ENCODE measurements around the gene CERS2. TPM values are rescaled to one million over a fixed set of nuclear protein-coding genes. Genes with fewer than 3 reads are reported as not detected.

CERS2 gene
- total RNA-seq, result 100 to 1,000 TPM; 117 to 141 TPM

DNA sequence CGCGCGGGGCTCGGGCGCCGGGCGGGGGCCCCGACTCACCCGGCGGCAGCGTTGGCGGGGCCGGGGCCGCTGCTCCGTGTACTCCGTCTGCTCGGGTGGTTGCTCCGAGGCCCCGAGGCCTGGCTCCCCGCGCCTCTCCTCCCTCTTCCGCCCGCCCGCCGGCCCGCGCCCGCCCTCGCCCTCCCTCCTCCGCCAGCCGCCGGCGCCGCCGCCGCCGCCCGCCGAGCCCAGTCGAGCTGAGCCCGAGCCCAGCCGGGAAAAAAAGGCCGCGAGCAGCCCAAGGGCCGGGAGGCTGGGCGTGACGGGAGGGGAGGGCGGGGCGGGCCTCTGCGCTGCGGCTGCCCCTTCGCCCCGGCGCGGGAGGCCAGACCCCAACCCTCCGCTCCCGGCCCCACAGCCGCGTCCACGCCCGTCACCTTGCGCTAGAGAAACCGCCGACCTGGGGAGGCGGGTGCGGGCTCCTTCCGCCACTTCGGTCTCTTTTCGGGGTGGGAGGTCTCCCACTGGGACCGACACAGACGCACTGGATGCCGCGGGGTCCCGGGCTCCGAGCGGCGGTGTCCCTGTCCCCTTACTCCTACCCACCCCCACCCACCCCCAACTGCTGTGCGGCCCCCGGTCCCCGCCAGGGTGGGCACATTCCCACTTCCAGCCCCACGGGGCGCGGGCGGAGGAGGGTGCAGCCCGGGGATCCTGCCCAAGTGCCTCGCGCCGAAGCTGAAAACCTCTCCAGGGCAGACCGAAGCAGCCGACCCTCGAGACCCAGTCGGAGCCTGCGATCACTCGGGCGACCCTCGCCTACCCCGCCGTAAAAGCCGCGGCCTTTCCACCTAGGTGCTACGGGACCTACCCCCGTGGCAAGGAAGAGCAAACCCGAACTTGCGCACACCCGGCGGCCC is at the start of gene CERS2:
Gene CERS2 (minus strand): TSS at position 256 of the 899 bp plus-strand sequence. CDS start 5,745 bp downstream, outside the sequence.
- H3K9me3 ChIP-seq, result no peaks in the 10 kb centered on the region
- no peaks in the 10 kb centered on the region for H3K27me3 ChIP-seq (replicated peaks; ENCODE audit: insufficient read depth)
- peaks cover 28% of the 10 kb centered on the region for H3K4me1 ChIP-seq (replicated peaks)
- H3K27ac ChIP-seq, result peak within 1 kb of the TSS; percentile 93 to 94
- TF ChIP-seq POLR2AphosphoS5 (IDR thresholded peaks at IDR 0.05), result no peak
- peak; percentile 23 for TF ChIP-seq POLR2A (IDR thresholded peaks at IDR 0.05)
- TF ChIP-seq, protein P1, sequence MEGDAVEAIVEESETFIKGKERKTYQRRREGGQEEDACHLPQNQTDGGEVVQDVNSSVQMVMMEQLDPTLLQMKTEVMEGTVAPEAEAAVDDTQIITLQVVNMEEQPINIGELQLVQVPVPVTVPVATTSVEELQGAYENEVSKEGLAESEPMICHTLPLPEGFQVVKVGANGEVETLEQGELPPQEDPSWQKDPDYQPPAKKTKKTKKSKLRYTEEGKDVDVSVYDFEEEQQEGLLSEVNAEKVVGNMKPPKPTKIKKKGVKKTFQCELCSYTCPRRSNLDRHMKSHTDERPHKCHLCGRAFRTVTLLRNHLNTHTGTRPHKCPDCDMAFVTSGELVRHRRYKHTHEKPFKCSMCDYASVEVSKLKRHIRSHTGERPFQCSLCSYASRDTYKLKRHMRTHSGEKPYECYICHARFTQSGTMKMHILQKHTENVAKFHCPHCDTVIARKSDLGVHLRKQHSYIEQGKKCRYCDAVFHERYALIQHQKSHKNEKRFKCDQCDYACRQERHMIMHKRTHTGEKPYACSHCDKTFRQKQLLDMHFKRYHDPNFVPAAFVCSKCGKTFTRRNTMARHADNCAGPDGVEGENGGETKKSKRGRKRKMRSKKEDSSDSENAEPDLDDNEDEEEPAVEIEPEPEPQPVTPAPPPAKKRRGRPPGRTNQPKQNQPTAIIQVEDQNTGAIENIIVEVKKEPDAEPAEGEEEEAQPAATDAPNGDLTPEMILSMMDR (IDR thresholded peaks at IDR 0.05), result no peak
- peak; percentile 77 for DNase-seq (ENCODE audit: low spot score)
- peak within 1 kb of the TSS; percentile 83 to 86 for H3K4me3 ChIP-seq
- WGBS, result 12% methylated on average over 45 of the region's 106 CpGs
- intact Hi-C loops (cut with DNase I), result loop anchor here (5.0 to 10.0 kb wide), 3 partner anchors 48 to 510 kb away; partner anchors contain the start of genes ARNT and SETDB1
- no peaks in the 10 kb centered on the region for H3K36me3 ChIP-seq

GRCh38 chr1:151013518-151013917 is 38.9 kb upstream of the CERS2 start:
- no peak for DNase-seq (ENCODE audit: low spot score)
- no peaks in the 10 kb centered on the region for H3K4me1 ChIP-seq (replicated peaks)
- no peaks in the 10 kb centered on the region for H3K9me3 ChIP-seq
- H3K4me3 ChIP-seq, result no peak overlapping the region
- H3K36me3 ChIP-seq, result no peaks in the 10 kb centered on the region
- intact Hi-C loops (cut with DNase I), result no loop called here
- 59% methylated on average over 2 of the region's 2 CpGs for WGBS
- no peak overlapping the region for H3K27ac ChIP-seq
- TF ChIP-seq POLR2A (IDR thresholded peaks at IDR 0.05), result no peak
- TF ChIP-seq, protein P1 (IDR thresholded peaks at IDR 0.05), result no peak
- no peak for TF ChIP-seq POLR2AphosphoS5 (IDR thresholded peaks at IDR 0.05)
- no peaks in the 10 kb centered on the region for H3K27me3 ChIP-seq (replicated peaks; ENCODE audit: insufficient read depth)

DNA sequence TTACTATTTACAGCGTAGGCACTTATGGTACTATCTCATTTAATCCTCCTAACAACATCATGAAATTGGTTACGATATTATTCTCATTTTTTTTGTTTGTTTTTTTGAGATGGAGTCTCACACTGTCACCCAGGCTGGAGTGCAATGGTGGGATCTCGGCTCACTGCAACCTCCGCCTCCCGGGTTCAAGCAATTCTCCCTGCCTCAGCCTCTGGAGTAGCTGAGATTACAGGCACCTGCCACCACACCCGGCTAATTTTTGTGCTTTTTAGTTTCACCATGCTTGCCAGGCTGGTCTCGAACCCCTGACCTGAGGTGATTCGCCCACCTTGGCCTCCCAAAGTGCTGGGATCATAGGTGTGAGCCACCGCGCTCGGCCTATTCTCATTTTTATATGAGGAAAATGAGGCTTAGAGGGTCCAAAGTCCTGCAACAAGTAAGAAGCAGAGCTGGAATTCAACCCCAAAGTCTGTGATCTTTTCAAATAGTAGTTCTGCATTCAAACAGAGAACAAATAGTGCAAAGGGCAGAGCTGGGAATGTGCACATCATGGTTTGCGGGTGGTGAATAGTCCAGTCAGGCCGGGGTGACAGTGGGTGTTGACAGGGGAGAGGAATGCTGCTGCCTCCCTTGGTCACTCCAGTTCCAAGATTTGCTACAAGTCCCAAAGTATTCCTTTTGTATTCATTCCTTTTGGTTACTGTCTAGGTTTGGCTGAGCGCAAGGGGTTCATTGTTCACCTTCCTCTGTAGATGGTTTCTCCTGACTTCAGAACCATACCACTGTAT is 38.2 kb upstream of the CERS2 start:
- Histone ChIP-seq H3K36me3 (no peaks in the 10 kb centered on the region), H3K4me3 (no peak overlapping the region), H3K27me3 (replicated peaks; ENCODE audit: insufficient read depth) (no peaks in the 10 kb centered on the region), H3K4me1 (replicated peaks) (no peaks in the 10 kb centered on the region), H3K27ac (no peak overlapping the region), H3K9me3 (no peaks in the 10 kb centered on the region)
- intact Hi-C loops (cut with DNase I), result no loop called here
- no peak for DNase-seq (ENCODE audit: low spot score)
- 93% methylated on average over 14 of the region's 14 CpGs for WGBS
- TF ChIP-seq POLR2AphosphoS5 (IDR thresholded peaks at IDR 0.05) (no peak), POLR2A (IDR thresholded peaks at IDR 0.05) (no peak)
- TF ChIP-seq, protein P1 (IDR thresholded peaks at IDR 0.05), result no peak

DNA sequence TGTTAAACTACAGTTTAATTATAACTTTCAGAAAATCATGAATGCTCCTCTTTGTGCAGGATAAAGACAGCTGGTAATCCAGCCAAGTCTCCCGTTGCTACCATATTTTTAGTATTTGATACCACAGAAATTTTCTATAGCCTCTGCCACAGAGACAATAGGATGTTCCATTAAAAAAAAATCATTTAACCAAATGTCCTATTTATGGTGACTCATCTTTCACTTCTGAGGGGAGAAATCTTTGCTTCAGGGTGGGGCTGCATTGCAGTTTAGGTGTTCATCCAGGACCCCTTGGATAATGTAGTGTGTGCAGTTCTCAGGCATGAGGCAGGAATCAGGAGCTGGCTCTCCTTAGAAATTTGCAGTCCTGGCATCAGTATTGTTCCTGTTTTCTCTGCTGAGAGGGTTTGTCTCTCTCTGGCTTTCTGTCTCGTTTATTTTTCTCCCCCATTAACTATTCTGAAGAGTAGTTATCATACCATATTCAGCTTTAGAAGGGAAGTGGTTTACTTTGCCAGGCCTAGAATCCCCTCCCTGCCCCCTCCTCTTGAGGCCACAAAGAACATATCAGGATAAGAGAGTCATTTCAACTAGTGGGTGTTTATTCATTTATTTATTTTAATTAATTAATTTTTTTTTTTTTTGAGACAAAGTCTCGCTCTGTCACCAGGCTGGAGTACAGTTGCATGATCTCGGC is 36.7 kb upstream of the CERS2 start:
- DNase-seq (ENCODE audit: low spot score), result no peak
- 57% methylated on average over 4 of the region's 4 CpGs for WGBS
- Histone ChIP-seq H3K27ac (no peak overlapping the region), H3K4me1 (replicated peaks) (no peaks in the 10 kb centered on the region), H3K9me3 (no peaks in the 10 kb centered on the region), H3K36me3 (no peaks in the 10 kb centered on the region), H3K27me3 (replicated peaks; ENCODE audit: insufficient read depth) (no peaks in the 10 kb centered on the region), H3K4me3 (no peak overlapping the region)
- no peak for TF ChIP-seq POLR2AphosphoS5 (IDR thresholded peaks at IDR 0.05)
- TF ChIP-seq, protein P1 (IDR thresholded peaks at IDR 0.05), result no peak
- no peak for TF ChIP-seq POLR2A (IDR thresholded peaks at IDR 0.05)
- intact Hi-C loops (cut with DNase I), result no loop called here

All from prostate gland (tissue), 2 donors.